PFSK-1 (cell line): ENCODE measurements around the gene PLA2G4E.

Experiments
- FOXP2 ChIP-seq: optimal IDR thresholded peaks from 2 replicates; pipeline ENCODE3; 2011; ENCODE audit warnings: borderline replicate concordance, control low read depth, inconsistent platforms; ENCODE audit not compliant: insufficient read depth; ENCODE audit errors: extremely low read length, extremely low read depth
- POLR2AphosphoS5 ChIP-seq: IDR thresholded peaks from 2 replicates; pipeline ENCODE4 v1.6.1; 2012; ENCODE audit warnings: low read depth, mild to moderate bottlenecking, control low read depth, low read length, moderate library complexity
- SIN3A ChIP-seq: IDR thresholded peaks from 2 replicates; pipeline ENCODE4 v1.6.1; 2012; ENCODE audit warnings: mild to moderate bottlenecking, low read length, moderate library complexity, borderline replicate concordance; ENCODE audit not compliant: insufficient read depth
- TAF1 ChIP-seq: IDR thresholded peaks from 2 replicates; pipeline ENCODE4 v1.6.1; 2012; ENCODE audit warnings: low read length, control low read depth, borderline replicate concordance; ENCODE audit not compliant: insufficient read depth
- TF ChIP-seq, protein P1 (sequence below), 2 experiments: IDR thresholded peaks; 2 replicates each; pipeline versions ENCODE4 v1.6.1 to v1.8.0; 2011 to 2012; ENCODE audit warnings: low read depth in 2 of 2, low read length in 2 of 2, control low read depth in 1 of 2, inconsistent platforms in 1 of 2, mild to moderate bottlenecking in 1 of 2, moderate library complexity in 1 of 2; ENCODE audit not compliant: insufficient read depth in 1 of 2

DNA sequence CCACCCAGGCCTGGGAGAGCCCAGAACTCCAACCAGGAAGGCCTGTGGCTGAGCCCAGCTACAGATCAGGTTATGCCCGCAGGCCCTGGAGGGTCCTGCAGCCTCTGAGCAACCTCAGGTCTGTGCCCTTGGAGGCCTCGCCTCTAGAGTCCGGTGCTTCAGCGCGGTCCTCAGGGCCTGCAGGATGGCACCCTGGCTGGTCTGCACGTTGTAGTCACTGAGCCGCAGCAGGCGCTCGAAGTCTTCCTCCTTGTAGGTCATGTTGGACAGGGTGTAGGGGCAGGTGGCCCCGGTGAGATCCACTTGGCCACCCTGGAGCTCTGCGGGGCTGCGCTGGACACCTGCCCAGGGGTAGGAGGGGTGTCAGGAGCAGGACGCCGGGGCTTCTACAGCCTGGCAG lies 47.8 kb upstream of the PLA2G4E start:
- TF ChIP-seq SIN3A (no peak), TAF1 (no peak), POLR2AphosphoS5 (no peak), FOXP2 (no peak)
- TF ChIP-seq, protein P1, sequence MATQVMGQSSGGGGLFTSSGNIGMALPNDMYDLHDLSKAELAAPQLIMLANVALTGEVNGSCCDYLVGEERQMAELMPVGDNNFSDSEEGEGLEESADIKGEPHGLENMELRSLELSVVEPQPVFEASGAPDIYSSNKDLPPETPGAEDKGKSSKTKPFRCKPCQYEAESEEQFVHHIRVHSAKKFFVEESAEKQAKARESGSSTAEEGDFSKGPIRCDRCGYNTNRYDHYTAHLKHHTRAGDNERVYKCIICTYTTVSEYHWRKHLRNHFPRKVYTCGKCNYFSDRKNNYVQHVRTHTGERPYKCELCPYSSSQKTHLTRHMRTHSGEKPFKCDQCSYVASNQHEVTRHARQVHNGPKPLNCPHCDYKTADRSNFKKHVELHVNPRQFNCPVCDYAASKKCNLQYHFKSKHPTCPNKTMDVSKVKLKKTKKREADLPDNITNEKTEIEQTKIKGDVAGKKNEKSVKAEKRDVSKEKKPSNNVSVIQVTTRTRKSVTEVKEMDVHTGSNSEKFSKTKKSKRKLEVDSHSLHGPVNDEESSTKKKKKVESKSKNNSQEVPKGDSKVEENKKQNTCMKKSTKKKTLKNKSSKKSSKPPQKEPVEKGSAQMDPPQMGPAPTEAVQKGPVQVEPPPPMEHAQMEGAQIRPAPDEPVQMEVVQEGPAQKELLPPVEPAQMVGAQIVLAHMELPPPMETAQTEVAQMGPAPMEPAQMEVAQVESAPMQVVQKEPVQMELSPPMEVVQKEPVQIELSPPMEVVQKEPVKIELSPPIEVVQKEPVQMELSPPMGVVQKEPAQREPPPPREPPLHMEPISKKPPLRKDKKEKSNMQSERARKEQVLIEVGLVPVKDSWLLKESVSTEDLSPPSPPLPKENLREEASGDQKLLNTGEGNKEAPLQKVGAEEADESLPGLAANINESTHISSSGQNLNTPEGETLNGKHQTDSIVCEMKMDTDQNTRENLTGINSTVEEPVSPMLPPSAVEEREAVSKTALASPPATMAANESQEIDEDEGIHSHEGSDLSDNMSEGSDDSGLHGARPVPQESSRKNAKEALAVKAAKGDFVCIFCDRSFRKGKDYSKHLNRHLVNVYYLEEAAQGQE (IDR thresholded peaks at IDR 0.05; ENCODE audit: insufficient read depth in 1 of 2, low read depth in 2 of 2, low read length in 2 of 2): no peak
